ENCODE results near the gene KIF6.

The KIF6 gene

GRCh38 chr6:39344821-39345280 is 380.4 kb downstream of the KIF6 start:
- peaks cover 6% of the 10 kb centered on the region for H3K4me1 ChIP-seq (ENCODE audit: control insufficient read depth, insufficient read depth, low read length)
- no peaks in the 10 kb centered on the region for H3K27me3 ChIP-seq (ENCODE audit: control insufficient read depth, insufficient read depth, low read length)
- H3K4me3 ChIP-seq (ENCODE audit: low read length), result no peak overlapping the region
- no peaks in the 10 kb centered on the region for H3K9me3 ChIP-seq (ENCODE audit: control insufficient read depth, low read length)
- no peak overlapping the region for H3K9ac ChIP-seq (ENCODE audit: low read length)
- H3K36me3 ChIP-seq (ENCODE audit: control insufficient read depth, insufficient read depth, low read length), result no peaks in the 10 kb centered on the region

DNA sequence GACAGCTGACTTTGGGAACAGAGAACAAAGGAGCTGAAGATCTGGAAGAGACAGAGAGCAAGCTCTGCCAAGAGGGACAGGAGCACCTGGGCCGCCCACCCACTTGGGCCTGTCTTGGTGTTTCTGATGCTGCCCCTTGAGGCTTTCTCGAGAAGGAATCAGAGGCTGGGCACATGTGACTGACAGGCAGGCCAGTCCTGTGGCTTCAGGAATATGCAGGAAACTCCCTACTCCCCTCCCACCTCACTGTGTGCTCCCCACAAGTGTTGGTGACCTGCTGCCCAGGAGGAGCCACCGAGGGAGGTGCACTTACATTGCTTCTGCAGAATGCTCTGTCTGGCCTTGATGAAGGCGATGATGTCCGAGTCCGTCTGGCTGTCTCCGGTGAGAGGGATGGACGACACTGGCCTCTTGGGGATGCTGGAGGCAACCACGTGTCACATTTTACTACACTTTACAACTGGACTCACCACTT is 381.8 kb downstream of the KIF6 start:
- Histone ChIP-seq H3K4me1 (ENCODE audit: control insufficient read depth, insufficient read depth, low read length) (peaks cover 11% of the 10 kb centered on the region), H3K4me3 (ENCODE audit: low read length) (no peak overlapping the region), H3K9ac (ENCODE audit: low read length) (no peak overlapping the region), H3K36me3 (ENCODE audit: control insufficient read depth, insufficient read depth, low read length) (no peaks in the 10 kb centered on the region), H3K9me3 (ENCODE audit: control insufficient read depth, low read length) (no peaks in the 10 kb centered on the region), H3K27me3 (ENCODE audit: control insufficient read depth, insufficient read depth, low read length) (no peaks in the 10 kb centered on the region)

GRCh38 chr6:39342692-39343395 is 382.4 kb downstream of the KIF6 start:
- no peaks in the 10 kb centered on the region for H3K9me3 ChIP-seq (ENCODE audit: control insufficient read depth, low read length)
- H3K4me1 ChIP-seq (ENCODE audit: control insufficient read depth, insufficient read depth, low read length), result peaks cover 11% of the 10 kb centered on the region
- peak overlapping the region; percentile 3 for H3K9ac ChIP-seq (ENCODE audit: low read length)
- H3K27me3 ChIP-seq (ENCODE audit: control insufficient read depth, insufficient read depth, low read length), result no peaks in the 10 kb centered on the region
- H3K36me3 ChIP-seq (ENCODE audit: control insufficient read depth, insufficient read depth, low read length), result no peaks in the 10 kb centered on the region
- H3K4me3 ChIP-seq (ENCODE audit: low read length), result no peak overlapping the region

- Histone ChIP-seq H3K36me3 (ENCODE audit: control insufficient read depth, insufficient read depth, low read length) (no peaks in the 10 kb centered on the region), H3K9me3 (ENCODE audit: control insufficient read depth, low read length) (no peaks in the 10 kb centered on the region), H3K27me3 (ENCODE audit: control insufficient read depth, insufficient read depth, low read length) (no peaks in the 10 kb centered on the region), H3K4me1 (ENCODE audit: control insufficient read depth, insufficient read depth, low read length) (peaks cover 11% of the 10 kb centered on the region), H3K4me3 (ENCODE audit: low read length) (no peak overlapping the region), H3K9ac (ENCODE audit: low read length) (no peak overlapping the region)
Measured at GRCh38 chr6:39341937-39342336, 383.3 kb downstream of the KIF6 start.

- Histone ChIP-seq H3K27me3 (ENCODE audit: control insufficient read depth, insufficient read depth, low read length) (no peaks in the 10 kb centered on the region), H3K9me3 (ENCODE audit: control insufficient read depth, low read length) (no peaks in the 10 kb centered on the region), H3K4me3 (ENCODE audit: low read length) (no peak overlapping the region), H3K9ac (ENCODE audit: low read length) (no peak overlapping the region), H3K36me3 (ENCODE audit: control insufficient read depth, insufficient read depth, low read length) (no peaks in the 10 kb centered on the region), H3K4me1 (ENCODE audit: control insufficient read depth, insufficient read depth, low read length) (peaks cover 11% of the 10 kb centered on the region)
Measured at GRCh38 chr6:39341352-39341751, 383.9 kb downstream of the KIF6 start.

DNA sequence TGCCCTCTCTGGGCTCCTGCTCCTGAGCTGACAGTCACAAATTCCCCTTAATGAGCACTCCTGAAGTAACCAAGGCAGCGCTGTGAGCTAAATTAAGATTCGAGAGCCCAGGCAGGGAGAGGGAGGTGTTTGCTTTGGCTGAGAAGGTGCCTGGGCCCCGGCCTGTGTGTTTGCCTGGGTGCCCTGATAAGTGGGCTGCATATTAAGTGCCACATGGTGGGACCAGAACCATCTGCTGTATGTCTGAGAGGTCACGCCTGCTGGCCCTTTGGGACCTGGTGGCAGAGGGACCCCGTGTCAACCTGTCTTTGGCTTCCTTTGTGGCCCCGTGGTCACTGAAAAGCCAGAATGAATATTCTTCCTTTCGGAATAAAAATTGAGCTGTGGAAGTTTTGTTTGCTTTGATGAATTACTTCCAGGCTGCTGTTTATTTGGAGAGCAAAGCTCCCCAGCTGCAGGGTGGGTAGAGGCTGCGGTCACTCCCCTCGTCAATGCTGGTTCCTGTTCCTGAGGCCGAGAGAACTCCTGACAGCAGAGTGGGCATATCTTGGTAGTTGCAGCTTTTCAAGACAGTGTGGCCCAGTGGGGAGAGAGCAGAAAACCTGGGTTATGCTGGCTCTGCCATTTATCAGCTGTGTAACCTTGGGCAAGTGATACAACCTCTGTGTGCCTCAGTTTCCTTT is 385.2 kb downstream of the KIF6 start:
- peaks cover 11% of the 10 kb centered on the region for H3K4me1 ChIP-seq (ENCODE audit: control insufficient read depth, insufficient read depth, low read length)
- no peaks in the 10 kb centered on the region for H3K36me3 ChIP-seq (ENCODE audit: control insufficient read depth, insufficient read depth, low read length)
- H3K27me3 ChIP-seq (ENCODE audit: control insufficient read depth, insufficient read depth, low read length), result no peaks in the 10 kb centered on the region
- H3K9ac ChIP-seq (ENCODE audit: low read length), result no peak overlapping the region
- H3K9me3 ChIP-seq (ENCODE audit: control insufficient read depth, low read length), result no peaks in the 10 kb centered on the region
- H3K4me3 ChIP-seq (ENCODE audit: low read length), result no peak overlapping the region

DNA sequence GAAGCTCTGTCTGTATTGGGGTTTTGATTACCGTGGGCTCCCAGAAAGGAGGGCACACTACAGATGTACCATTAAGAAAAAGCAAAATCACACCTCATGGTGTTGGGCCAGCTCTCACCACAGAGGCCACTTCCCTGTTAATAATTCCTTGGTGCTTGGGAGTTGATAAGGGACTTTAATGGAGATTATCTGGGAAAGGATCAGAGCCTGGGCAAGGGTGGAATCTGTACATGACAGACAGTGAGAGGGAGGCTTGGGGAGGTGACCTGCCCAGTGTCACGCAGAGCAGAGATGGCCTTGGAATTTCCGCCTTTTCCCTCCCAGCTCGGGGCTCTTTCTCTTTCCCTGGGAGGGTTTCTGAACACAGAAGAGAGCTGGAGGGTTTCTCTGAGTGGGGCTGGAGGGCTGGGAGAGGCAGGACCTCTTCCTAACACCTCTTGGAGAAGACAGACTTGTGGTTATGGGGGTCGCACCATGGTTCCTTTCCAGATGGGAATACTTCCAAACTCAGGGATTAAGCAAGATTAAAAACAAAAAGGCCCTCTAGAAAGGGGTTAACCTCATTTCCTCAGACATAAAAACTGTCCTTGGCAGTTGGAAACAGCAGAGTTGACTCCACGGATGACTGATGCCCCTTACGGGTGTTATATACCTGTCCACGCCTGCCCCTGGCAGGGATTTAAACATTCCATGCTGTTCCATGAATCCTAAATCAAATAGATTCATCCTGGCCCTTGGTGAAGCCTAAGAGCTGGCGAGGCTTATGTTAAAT is 385.9 kb downstream of the KIF6 start:
- no peak overlapping the region for H3K4me3 ChIP-seq (ENCODE audit: low read length)
- no peaks in the 10 kb centered on the region for H3K9me3 ChIP-seq (ENCODE audit: control insufficient read depth, low read length)
- peaks cover 11% of the 10 kb centered on the region for H3K4me1 ChIP-seq (ENCODE audit: control insufficient read depth, insufficient read depth, low read length)
- H3K36me3 ChIP-seq (ENCODE audit: control insufficient read depth, insufficient read depth, low read length), result no peaks in the 10 kb centered on the region
- no peaks in the 10 kb centered on the region for H3K27me3 ChIP-seq (ENCODE audit: control insufficient read depth, insufficient read depth, low read length)
- H3K9ac ChIP-seq (ENCODE audit: low read length), result no peak overlapping the region

- Histone ChIP-seq H3K4me3 (ENCODE audit: low read length) (no peak overlapping the region), H3K4me1 (ENCODE audit: control insufficient read depth, insufficient read depth, low read length) (peaks cover 11% of the 10 kb centered on the region), H3K9ac (ENCODE audit: low read length) (no peak overlapping the region), H3K36me3 (ENCODE audit: control insufficient read depth, insufficient read depth, low read length) (no peaks in the 10 kb centered on the region), H3K27me3 (ENCODE audit: control insufficient read depth, insufficient read depth, low read length) (no peaks in the 10 kb centered on the region), H3K9me3 (ENCODE audit: control insufficient read depth, low read length) (no peaks in the 10 kb centered on the region)
Measured at GRCh38 chr6:39338397-39338796, 386.8 kb downstream of the KIF6 start.

GRCh38 chr6:39335780-39336545 is 389.2 kb downstream of the KIF6 start:
- H3K27me3 ChIP-seq (ENCODE audit: control insufficient read depth, insufficient read depth, low read length), result no peaks in the 10 kb centered on the region
- no peak overlapping the region for H3K4me3 ChIP-seq (ENCODE audit: low read length)
- H3K36me3 ChIP-seq (ENCODE audit: control insufficient read depth, insufficient read depth, low read length), result no peaks in the 10 kb centered on the region
- H3K9me3 ChIP-seq (ENCODE audit: control insufficient read depth, low read length), result no peaks in the 10 kb centered on the region
- no peak overlapping the region for H3K9ac ChIP-seq (ENCODE audit: low read length)
- peaks cover 11% of the 10 kb centered on the region for H3K4me1 ChIP-seq (ENCODE audit: control insufficient read depth, insufficient read depth, low read length)

DNA sequence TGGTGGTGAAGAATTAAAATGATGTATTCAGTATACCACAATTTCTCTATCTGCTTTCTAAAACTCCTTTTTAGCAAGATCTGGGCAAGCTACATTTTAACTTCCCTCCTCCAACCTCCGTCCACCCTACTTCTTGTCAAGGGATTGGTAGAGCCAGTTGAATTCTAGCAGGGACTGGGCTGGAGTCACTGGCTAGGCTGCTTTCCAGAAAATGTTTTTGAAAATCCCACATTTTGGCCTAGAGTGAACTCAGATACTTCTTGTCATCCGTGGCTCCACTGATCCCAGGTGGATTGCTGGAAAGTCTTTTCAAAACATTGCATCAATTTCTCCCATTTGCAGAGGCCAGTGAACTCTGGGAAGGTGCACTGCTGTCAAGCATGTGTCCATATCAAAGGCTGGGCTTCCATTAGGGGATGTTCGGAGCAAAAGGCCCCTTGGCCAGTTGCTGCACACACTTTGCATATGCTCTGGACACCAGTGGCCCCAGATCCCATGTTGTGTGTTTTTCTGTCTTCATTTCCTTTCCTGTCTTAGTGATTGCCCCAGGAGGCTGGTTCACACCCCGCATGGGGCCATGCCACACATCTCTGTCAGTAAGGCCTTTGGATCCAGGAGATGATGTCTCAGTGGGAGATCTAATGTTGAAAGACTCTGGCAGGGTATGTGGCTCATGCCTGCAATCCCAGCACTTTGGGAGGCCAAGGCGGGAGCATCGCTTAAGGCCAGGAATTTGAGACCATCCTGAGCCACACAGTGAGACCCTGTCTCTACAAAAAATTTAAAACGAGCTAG is 391.4 kb downstream of the KIF6 start:
- H3K4me3 ChIP-seq (ENCODE audit: low read length), result no peak overlapping the region
- no peaks in the 10 kb centered on the region for H3K9me3 ChIP-seq (ENCODE audit: control insufficient read depth, low read length)
- H3K9ac ChIP-seq (ENCODE audit: low read length), result no peak overlapping the region
- H3K36me3 ChIP-seq (ENCODE audit: control insufficient read depth, insufficient read depth, low read length), result no peaks in the 10 kb centered on the region
- no peaks in the 10 kb centered on the region for H3K4me1 ChIP-seq (ENCODE audit: control insufficient read depth, insufficient read depth, low read length)
- no peaks in the 10 kb centered on the region for H3K27me3 ChIP-seq (ENCODE audit: control insufficient read depth, insufficient read depth, low read length)

DNA sequence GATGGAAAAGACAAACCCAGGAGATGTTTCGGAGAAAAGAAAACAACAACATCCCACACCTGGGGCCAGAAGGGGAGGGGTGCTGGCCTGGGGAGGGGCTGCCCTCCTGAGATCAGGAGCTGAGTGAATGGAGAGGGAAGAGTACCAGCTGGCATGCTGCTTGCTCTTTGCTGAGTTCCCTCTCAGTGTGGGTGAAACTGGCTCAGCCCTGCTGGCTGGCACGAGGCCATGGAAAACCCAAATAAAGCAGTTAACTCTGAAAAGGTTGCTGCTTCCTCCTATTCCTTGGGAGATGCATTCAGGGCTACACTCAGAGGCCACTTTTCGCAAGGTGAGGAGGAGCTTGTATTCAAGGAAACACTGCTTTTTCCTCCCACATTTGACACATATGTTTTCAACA is 394.7 kb downstream of the KIF6 start:
- no peak overlapping the region for H3K9ac ChIP-seq (ENCODE audit: low read length)
- H3K9me3 ChIP-seq (ENCODE audit: control insufficient read depth, low read length), result no peaks in the 10 kb centered on the region
- no peaks in the 10 kb centered on the region for H3K36me3 ChIP-seq (ENCODE audit: control insufficient read depth, insufficient read depth, low read length)
- no peaks in the 10 kb centered on the region for H3K4me1 ChIP-seq (ENCODE audit: control insufficient read depth, insufficient read depth, low read length)
- no peaks in the 10 kb centered on the region for H3K27me3 ChIP-seq (ENCODE audit: control insufficient read depth, insufficient read depth, low read length)
- H3K4me3 ChIP-seq (ENCODE audit: low read length), result no peak overlapping the region
